DND-41 (cell line): ENCODE data around the gene TRIP11.

Experiments used
- ATAC-seq: fragments of 200-7000 bp; cut with Tn5 transposase; 3 replicates; pipeline ENCODE4 v1.9.1; 2021; ENCODE audit warnings: low read depth; ENCODE audit not compliant: insufficient read depth
- DNase-seq: peaks from one replicate; pipeline ENCODE4 v3.0.0-alpha.2; 2020
- H2AFZ ChIP-seq: 2 replicates; pipeline ENCODE4 v1.6.0; 2012; ENCODE audit warnings: low read depth, low read length
- H3K27ac ChIP-seq: 2 replicates; pipeline ENCODE4 v1.5.1; 2012; ENCODE audit warnings: low read length, inconsistent platforms
- H3K27me3 ChIP-seq: fragments of 200-600 bp; sonication (generic); 2 replicates; pipeline ENCODE4 v1.6.0; 2012; ENCODE audit warnings: low read length, mild to moderate bottlenecking, inconsistent platforms; ENCODE audit not compliant: insufficient read depth, poor library complexity
- H3K36me3 ChIP-seq: 2 replicates; pipeline ENCODE4 v1.5.1; 2012; ENCODE audit warnings: low read length, inconsistent platforms; ENCODE audit not compliant: insufficient read depth
- H3K4me1 ChIP-seq: 2 replicates; pipeline ENCODE4 v1.5.1; 2012; ENCODE audit warnings: mild to moderate bottlenecking, low read length; ENCODE audit not compliant: insufficient read depth
- H3K4me2 ChIP-seq: 2 replicates; pipeline ENCODE4 v1.6.0; 2012; ENCODE audit warnings: mild to moderate bottlenecking, moderate library complexity, low read length, inconsistent platforms; ENCODE audit not compliant: insufficient read depth
- H3K4me3 ChIP-seq, 2 experiments: fragments of 200-600 bp in 1 of 2; shearing (Covaris generic) in 1 of 2; 2 replicates each; pipeline ENCODE4 v1.5.1; 2012 to 2016; ENCODE audit warnings: inconsistent platforms in 2 of 2, low read length in 2 of 2, mild to moderate bottlenecking in 2 of 2, low read depth in 1 of 2, moderate library complexity in 1 of 2
- H3K79me2 ChIP-seq: 2 replicates; pipeline ENCODE4 v1.6.0; 2012; ENCODE audit warnings: low read length, inconsistent platforms; ENCODE audit not compliant: insufficient read depth
- H3K9ac ChIP-seq: 2 replicates; pipeline ENCODE4 v1.6.0; 2012; ENCODE audit warnings: low read depth, mild to moderate bottlenecking, inconsistent platforms, low read length, moderate library complexity
- H3K9me3 ChIP-seq: 2 replicates; pipeline ENCODE4 v1.5.1; 2012; ENCODE audit warnings: low read length, moderate library complexity, mild to moderate bottlenecking, inconsistent platforms; ENCODE audit not compliant: insufficient read depth, severe bottlenecking
- H4K20me1 ChIP-seq: 2 replicates; pipeline ENCODE4 v1.6.0; 2012; ENCODE audit warnings: low read length; ENCODE audit not compliant: insufficient read depth
- EZH2 ChIP-seq: IDR thresholded peaks from 3 replicates; pipeline ENCODE4 v1.6.1; 2012; ENCODE audit warnings: borderline replicate concordance, low read depth, mild to moderate bottlenecking, moderate library complexity, low read length, inconsistent platforms; ENCODE audit not compliant: severe bottlenecking
- TF ChIP-seq, protein P1 (sequence below): IDR thresholded peaks from 2 replicates; pipeline ENCODE4 v1.5.1; 2012; ENCODE audit warnings: borderline replicate concordance, low read length, moderate library complexity, mild to moderate bottlenecking; ENCODE audit not compliant: poor library complexity, severe bottlenecking; ENCODE audit errors: extremely low read depth

Gene TRIP11

DNA sequence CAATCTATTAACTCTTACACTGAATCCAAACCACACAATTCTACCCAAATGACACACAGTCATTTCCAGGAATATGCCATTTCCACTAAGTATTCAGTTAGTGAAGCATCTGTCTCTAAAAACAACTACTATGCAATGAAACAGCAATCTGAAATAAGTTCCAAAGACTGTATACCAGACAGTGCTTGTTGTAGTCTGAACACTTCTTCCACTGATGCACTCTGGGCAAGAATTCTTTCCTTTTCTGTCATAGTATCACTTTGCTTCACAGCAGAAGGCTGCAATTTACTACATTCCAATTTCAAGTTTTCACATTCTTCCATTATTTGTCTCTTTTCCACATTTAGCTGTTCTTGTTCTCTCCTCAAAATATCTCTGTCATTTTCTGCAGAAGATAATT lies 25.8 kb downstream of the TRIP11 start:
- Histone ChIP-seq H2AFZ (no peak overlapping the region), H3K36me3 (peaks cover 73% of the 10 kb centered on the region), H3K4me1 (no peaks in the 10 kb centered on the region), H3K9me3 (no peaks in the 10 kb centered on the region), H3K4me3 (no peak overlapping the region), H3K9ac (no peak overlapping the region), H4K20me1 (no peaks in the 10 kb centered on the region), H3K27ac (no peak overlapping the region), H3K4me2 (no peak overlapping the region), H3K27me3 (no peaks in the 10 kb centered on the region), H3K79me2 (no peaks in the 10 kb centered on the region)
- DNase-seq = no peak
- TF ChIP-seq, protein P1, sequence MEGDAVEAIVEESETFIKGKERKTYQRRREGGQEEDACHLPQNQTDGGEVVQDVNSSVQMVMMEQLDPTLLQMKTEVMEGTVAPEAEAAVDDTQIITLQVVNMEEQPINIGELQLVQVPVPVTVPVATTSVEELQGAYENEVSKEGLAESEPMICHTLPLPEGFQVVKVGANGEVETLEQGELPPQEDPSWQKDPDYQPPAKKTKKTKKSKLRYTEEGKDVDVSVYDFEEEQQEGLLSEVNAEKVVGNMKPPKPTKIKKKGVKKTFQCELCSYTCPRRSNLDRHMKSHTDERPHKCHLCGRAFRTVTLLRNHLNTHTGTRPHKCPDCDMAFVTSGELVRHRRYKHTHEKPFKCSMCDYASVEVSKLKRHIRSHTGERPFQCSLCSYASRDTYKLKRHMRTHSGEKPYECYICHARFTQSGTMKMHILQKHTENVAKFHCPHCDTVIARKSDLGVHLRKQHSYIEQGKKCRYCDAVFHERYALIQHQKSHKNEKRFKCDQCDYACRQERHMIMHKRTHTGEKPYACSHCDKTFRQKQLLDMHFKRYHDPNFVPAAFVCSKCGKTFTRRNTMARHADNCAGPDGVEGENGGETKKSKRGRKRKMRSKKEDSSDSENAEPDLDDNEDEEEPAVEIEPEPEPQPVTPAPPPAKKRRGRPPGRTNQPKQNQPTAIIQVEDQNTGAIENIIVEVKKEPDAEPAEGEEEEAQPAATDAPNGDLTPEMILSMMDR = no peak
- no peak for TF ChIP-seq EZH2
- no peak for ATAC-seq

DNA sequence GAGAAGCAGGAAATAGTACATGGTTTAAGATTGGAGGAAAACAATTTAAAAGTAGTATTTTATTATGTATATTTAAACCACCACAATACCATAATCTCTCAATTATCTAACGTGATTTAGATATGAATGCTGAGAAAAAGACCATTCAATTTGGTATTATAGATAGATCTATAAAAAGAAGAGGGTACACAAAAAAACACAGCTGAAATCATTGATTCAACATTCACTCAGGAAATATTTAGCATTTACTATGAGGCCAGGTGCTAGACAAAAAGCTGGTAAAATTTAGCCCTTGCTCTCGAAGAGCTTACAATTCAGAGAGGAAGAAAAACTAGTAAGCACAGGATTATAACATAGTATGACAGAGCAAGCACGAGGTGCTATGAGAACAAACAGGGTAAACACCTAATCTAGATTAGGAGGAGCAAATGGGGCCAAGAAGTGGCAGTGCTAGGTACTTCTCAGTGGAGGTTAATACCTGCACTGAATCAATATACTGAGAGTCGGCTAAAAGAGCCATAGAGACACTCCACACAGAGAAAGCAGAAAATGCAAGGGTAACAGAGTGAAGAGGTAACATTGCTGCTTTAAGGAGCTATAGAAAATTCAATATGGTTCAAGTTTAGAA lies 27.6 kb downstream of the TRIP11 start:
- Histone ChIP-seq H2AFZ (no peak overlapping the region), H3K27ac (no peak overlapping the region), H3K9ac (no peak overlapping the region), H3K4me3 (no peak overlapping the region), H3K27me3 (no peaks in the 10 kb centered on the region), H3K4me1 (no peaks in the 10 kb centered on the region), H3K4me2 (no peak overlapping the region), H3K79me2 (no peaks in the 10 kb centered on the region), H4K20me1 (no peaks in the 10 kb centered on the region), H3K9me3 (no peaks in the 10 kb centered on the region), H3K36me3 (peaks cover 86% of the 10 kb centered on the region)
- TF ChIP-seq EZH2 = no peak
- TF ChIP-seq, protein P1 = no peak
- DNase-seq (no peak), ATAC-seq (no peak)

DNA sequence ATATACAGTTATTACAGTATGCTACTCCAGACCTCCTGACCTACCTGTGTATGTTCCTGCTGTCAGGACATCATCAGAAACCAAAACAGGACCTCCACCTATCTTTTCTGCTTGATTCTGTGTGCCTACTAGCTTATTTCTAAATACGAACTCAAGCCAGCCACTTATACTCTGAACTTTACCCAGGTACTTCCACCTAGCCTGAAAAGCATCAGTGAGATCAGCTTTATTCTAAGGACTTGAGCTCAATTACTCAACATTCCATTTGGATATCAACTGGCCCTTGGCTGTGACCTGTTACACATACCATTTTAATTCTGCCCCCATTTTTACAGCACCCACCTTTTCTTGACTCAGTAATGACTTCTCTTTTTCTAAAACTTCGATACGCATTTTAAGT lies 29.2 kb downstream of the TRIP11 start:
- H4K20me1 ChIP-seq = no peaks in the 10 kb centered on the region
- H3K4me1 ChIP-seq = no peaks in the 10 kb centered on the region
- no peaks in the 10 kb centered on the region for H3K79me2 ChIP-seq
- H3K36me3 ChIP-seq = peaks cover 79% of the 10 kb centered on the region
- H3K9me3 ChIP-seq = no peaks in the 10 kb centered on the region
- no peak overlapping the region for H3K27ac ChIP-seq
- no peak for TF ChIP-seq EZH2
- TF ChIP-seq, protein P1 = no peak
- DNase-seq (no peak), ATAC-seq (no peak)
- no peaks in the 10 kb centered on the region for H3K27me3 ChIP-seq
- H2AFZ ChIP-seq = no peak overlapping the region
- H3K4me3 ChIP-seq = no peak overlapping the region
- H3K9ac ChIP-seq = no peak overlapping the region
- no peak overlapping the region for H3K4me2 ChIP-seq

DNA sequence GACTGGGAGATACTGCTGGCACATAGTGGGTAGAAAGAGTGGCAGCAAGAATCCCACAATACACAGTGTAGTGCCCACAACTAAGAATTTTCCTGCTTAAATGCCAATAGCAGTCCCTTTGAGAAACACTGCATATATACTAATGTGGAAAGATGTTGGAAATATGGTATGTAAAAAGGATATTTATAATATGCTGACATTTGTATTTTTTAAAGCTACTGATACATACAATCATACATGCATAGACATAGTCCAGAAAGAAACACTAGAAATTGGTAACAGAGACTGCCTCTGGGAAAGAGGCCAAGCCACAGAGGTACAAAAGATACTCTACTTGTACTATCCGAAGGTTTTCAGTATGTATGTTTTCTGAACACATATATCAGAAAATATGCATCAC lies 30.3 kb downstream of the TRIP11 start:
- Histone ChIP-seq H3K4me1 (no peaks in the 10 kb centered on the region), H3K27me3 (no peaks in the 10 kb centered on the region), H3K27ac (no peak overlapping the region), H3K4me3 (no peak overlapping the region), H3K9ac (no peak overlapping the region), H2AFZ (no peak overlapping the region), H4K20me1 (no peaks in the 10 kb centered on the region), H3K4me2 (no peak overlapping the region), H3K79me2 (no peaks in the 10 kb centered on the region), H3K36me3 (peaks cover 79% of the 10 kb centered on the region), H3K9me3 (no peaks in the 10 kb centered on the region)
- DNase-seq = no peak
- no peak for ATAC-seq
- TF ChIP-seq, protein P1 = no peak
- TF ChIP-seq EZH2 = no peak
